Measurements from ENCODE around the gene RPS6KC1.

Gene RPS6KC1

DNA sequence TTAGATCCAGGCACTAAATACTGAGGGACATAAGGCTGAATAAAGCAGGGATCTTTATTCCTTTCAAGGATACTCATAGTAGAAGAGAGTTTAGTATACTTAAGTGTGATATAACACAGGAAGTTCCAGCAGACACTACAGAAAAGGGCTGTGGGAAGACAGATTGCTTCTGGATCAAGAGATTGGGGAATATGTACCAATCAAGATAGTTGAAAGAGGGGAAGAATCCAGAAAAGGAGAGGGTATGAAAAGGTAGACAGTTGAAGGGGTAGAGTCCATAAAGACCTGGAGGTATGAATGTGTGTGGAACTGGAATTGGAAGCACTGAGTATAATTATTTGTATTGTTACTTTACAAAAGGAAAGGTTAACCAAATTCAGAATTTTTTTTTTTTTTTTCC lies 2.4 kb downstream of the RPS6KC1 start:
- TF ChIP-seq, protein P1, sequence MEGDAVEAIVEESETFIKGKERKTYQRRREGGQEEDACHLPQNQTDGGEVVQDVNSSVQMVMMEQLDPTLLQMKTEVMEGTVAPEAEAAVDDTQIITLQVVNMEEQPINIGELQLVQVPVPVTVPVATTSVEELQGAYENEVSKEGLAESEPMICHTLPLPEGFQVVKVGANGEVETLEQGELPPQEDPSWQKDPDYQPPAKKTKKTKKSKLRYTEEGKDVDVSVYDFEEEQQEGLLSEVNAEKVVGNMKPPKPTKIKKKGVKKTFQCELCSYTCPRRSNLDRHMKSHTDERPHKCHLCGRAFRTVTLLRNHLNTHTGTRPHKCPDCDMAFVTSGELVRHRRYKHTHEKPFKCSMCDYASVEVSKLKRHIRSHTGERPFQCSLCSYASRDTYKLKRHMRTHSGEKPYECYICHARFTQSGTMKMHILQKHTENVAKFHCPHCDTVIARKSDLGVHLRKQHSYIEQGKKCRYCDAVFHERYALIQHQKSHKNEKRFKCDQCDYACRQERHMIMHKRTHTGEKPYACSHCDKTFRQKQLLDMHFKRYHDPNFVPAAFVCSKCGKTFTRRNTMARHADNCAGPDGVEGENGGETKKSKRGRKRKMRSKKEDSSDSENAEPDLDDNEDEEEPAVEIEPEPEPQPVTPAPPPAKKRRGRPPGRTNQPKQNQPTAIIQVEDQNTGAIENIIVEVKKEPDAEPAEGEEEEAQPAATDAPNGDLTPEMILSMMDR (conservative IDR thresholded peaks at IDR 0.05; ENCODE audit: low read length): no peak
- no peak for TF ChIP-seq EZH2phosphoT487 (IDR thresholded peaks at IDR 0.05; ENCODE audit: borderline replicate concordance)
- H3K9me3 ChIP-seq (ENCODE audit: insufficient read depth, low read depth, low read length): peaks cover 6% of the 10 kb centered on the region; the same call in 1 of the 2 replicates
- peaks cover 12% of the 10 kb centered on the region for H3K79me2 ChIP-seq (ENCODE audit: insufficient read depth, low read length)
- peak overlapping the region; percentile 32 for H3K4me3 ChIP-seq (ENCODE audit: low read length, poor library complexity, severe bottlenecking)
- no peak overlapping the region for H2AFZ ChIP-seq (ENCODE audit: low read length)
- H3K27me3 ChIP-seq (ENCODE audit: insufficient read depth, low read length, poor library complexity, severe bottlenecking): peaks cover 25% of the 10 kb centered on the region
- H3K4me1 ChIP-seq (ENCODE audit: insufficient read depth, low read length, poor library complexity, severe bottlenecking): peaks cover 29% of the 10 kb centered on the region
- H3K9ac ChIP-seq (ENCODE audit: low read depth, low read length, poor library complexity, severe bottlenecking): no peak overlapping the region
- no peaks in the 10 kb centered on the region for H3K9me2 ChIP-seq (replicated peaks; ENCODE audit: low read depth, low read length)
- peak overlapping the region; percentile 76 for H3K4me2 ChIP-seq (ENCODE audit: low read depth, low read length, poor library complexity, severe bottlenecking)
- H3F3A ChIP-seq (ENCODE audit: low read depth): no peaks in the 10 kb centered on the region
- H4K20me1 ChIP-seq (ENCODE audit: insufficient read depth, low read length, poor library complexity, severe bottlenecking): no peaks in the 10 kb centered on the region
- H3K36me3 ChIP-seq (ENCODE audit: insufficient read depth, low read length): no peaks in the 10 kb centered on the region

DNA sequence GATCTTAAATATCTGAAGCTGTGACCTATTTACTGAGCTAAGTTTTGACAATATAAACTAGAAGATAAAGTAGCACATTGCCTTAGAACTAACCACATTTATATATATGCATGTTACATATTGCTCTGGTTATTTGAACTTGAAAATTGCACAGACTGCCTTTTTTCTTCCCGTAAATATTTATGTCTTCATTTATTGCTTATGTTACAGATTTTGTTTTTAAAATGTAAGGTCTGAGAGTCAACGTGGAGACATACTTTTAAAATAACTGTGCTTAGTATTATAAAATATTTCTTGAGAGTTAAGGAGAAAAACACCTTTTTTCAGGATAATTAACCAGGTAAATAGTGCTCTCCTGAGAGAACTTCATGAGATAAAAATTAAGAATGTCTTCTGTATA lies 3.1 kb downstream of the RPS6KC1 start:
- H3K9ac ChIP-seq (ENCODE audit: low read depth, low read length, poor library complexity, severe bottlenecking): no peak overlapping the region
- H3K4me3 ChIP-seq (ENCODE audit: low read length, poor library complexity, severe bottlenecking): no peak overlapping the region
- H3K4me1 ChIP-seq (ENCODE audit: insufficient read depth, low read length, poor library complexity, severe bottlenecking): peaks cover 29% of the 10 kb centered on the region
- H3K9me3 ChIP-seq (ENCODE audit: insufficient read depth, low read depth, low read length): peaks cover 6% of the 10 kb centered on the region; the same call in 1 of the 2 replicates
- H3K9me2 ChIP-seq (replicated peaks; ENCODE audit: low read depth, low read length): no peaks in the 10 kb centered on the region
- no peaks in the 10 kb centered on the region for H4K20me1 ChIP-seq (ENCODE audit: insufficient read depth, low read length, poor library complexity, severe bottlenecking)
- peak overlapping the region; percentile 76 for H3K4me2 ChIP-seq (ENCODE audit: low read depth, low read length, poor library complexity, severe bottlenecking)
- no peaks in the 10 kb centered on the region for H3F3A ChIP-seq (ENCODE audit: low read depth)
- H3K27me3 ChIP-seq (ENCODE audit: insufficient read depth, low read length, poor library complexity, severe bottlenecking): peaks cover 18% of the 10 kb centered on the region
- H3K79me2 ChIP-seq (ENCODE audit: insufficient read depth, low read length): peaks cover 12% of the 10 kb centered on the region
- H3K36me3 ChIP-seq (ENCODE audit: insufficient read depth, low read length): no peaks in the 10 kb centered on the region
- TF ChIP-seq, protein P1 (conservative IDR thresholded peaks at IDR 0.05; ENCODE audit: low read length): no peak
- TF ChIP-seq EZH2phosphoT487 (IDR thresholded peaks at IDR 0.05; ENCODE audit: borderline replicate concordance): no peak
- no peak overlapping the region for H2AFZ ChIP-seq (ENCODE audit: low read length)

DNA sequence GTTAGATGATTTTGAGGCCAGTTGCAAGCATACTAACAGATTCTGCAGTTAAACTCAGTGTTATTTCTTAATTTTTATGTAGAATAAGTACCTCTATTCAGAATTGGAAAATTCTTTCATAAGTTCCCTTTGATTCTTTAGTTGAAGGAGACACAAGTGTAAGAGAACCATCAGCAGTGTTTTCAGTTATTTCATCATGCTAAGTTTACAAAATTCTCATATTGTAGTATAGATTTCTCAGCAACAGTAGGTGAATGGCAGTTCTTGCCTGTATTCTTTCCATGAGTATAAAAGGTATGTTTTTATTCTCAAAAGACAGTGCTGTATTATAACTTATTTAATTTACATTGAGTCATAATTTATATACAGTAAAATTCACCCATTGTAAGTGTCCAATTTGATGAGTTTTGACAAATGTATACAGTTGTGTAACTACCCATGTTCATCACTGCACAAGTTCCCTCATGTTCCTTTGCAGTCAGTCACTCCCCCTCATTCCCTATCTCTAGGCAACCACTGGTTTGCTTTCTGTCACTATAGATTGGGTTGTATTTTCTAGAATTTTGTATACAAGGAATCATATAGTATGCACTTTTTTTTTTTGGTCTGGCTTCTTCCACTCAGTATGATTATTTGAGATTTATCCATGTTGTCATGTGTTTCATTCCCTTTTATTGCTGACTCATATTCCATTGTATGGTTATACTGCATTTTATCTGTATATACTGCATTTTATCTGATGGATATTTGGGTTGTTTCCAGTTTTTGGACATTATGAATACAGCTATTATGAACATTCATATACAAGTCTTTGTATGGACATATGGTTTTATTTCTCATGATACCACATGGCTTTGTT lies 3.9 kb downstream of the RPS6KC1 start:
- Histone ChIP-seq H3K27me3 (ENCODE audit: insufficient read depth, low read length, poor library complexity, severe bottlenecking) (peaks cover 10% of the 10 kb centered on the region), H3K9me2 (replicated peaks; ENCODE audit: low read depth, low read length) (no peaks in the 10 kb centered on the region), H3K4me3 (ENCODE audit: low read length, poor library complexity, severe bottlenecking) (peak overlapping the region; percentile 5), H2AFZ (ENCODE audit: low read length) (no peak overlapping the region), H3F3A (ENCODE audit: low read depth) (no peaks in the 10 kb centered on the region), H3K36me3 (ENCODE audit: insufficient read depth, low read length) (no peaks in the 10 kb centered on the region), H4K20me1 (ENCODE audit: insufficient read depth, low read length, poor library complexity, severe bottlenecking) (no peaks in the 10 kb centered on the region), H3K9ac (ENCODE audit: low read depth, low read length, poor library complexity, severe bottlenecking) (no peak overlapping the region), H3K4me1 (ENCODE audit: insufficient read depth, low read length, poor library complexity, severe bottlenecking) (peaks cover 29% of the 10 kb centered on the region), H3K79me2 (ENCODE audit: insufficient read depth, low read length) (peaks cover 15% of the 10 kb centered on the region), H3K9me3 (ENCODE audit: insufficient read depth, low read depth, low read length) (peaks cover 6% of the 10 kb centered on the region; the same call in 1 of the 2 replicates), H3K4me2 (ENCODE audit: low read depth, low read length, poor library complexity, severe bottlenecking) (peak overlapping the region; percentile 76)
- TF ChIP-seq EZH2phosphoT487 (IDR thresholded peaks at IDR 0.05; ENCODE audit: borderline replicate concordance): no peak
- TF ChIP-seq, protein P1 (conservative IDR thresholded peaks at IDR 0.05; ENCODE audit: low read length): no peak

Data from Loucy (cell line).